NT2/D1 (cell line): ENCODE results near the gene SPRTN.

Experiments used
- SUZ12 ChIP-seq: IDR thresholded peaks from 2 replicates; pipeline ENCODE4 v1.6.1; 2011; ENCODE audit not compliant: insufficient read length, insufficient read depth; ENCODE audit errors: extremely low read depth
- YY1 ChIP-seq: IDR thresholded peaks from 2 replicates; pipeline ENCODE4 v1.6.1; 2011; ENCODE audit not compliant: insufficient read length, insufficient read depth
- ZNF274 ChIP-seq: IDR thresholded peaks from 2 replicates; pipeline ENCODE4 v1.6.1; 2011; ENCODE audit warnings: mild to moderate bottlenecking, low read depth, low read length

GRCh38 chr1:231395076-231395997 is 57.2 kb downstream of the SPRTN start:
- TF ChIP-seq YY1: no peak
- TF ChIP-seq SUZ12: no peak
- no peak for TF ChIP-seq ZNF274
